SK-N-SH (cell line): ENCODE measurements around the gene HOXA4. TPM values are rescaled to one million over a fixed set of nuclear protein-coding genes. Genes with fewer than 3 reads are reported as not detected.

Source experiments
- CTCF ChIA-PET: fragments of 300-600, 350-600 bp; formaldehyde crosslinking; extraction: SDS; loops from one replicate; lab custom pipeline; 2021; lab: Yijun Ruan, JAX
- POLR2A ChIA-PET: fragments of 350-600 bp; sonication (Branson Sonifier 250); formaldehyde crosslinking; extraction: SDS; loops from one replicate; lab custom pipeline; 2020; ENCODE audit warnings: antibody characterized with exemption, inconsistent platforms; lab: Yijun Ruan, JAX
- DNase-seq: peaks from one replicate; pipeline ENCODE4 v3.0.0; 2012
- H2AFZ ChIP-seq: fragments of 200-600 bp; sonication (generic); 2 replicates; pipeline ENCODE4 v1.8.1; 2016; ENCODE audit warnings: antibody characterized with exemption, mild to moderate bottlenecking, low read depth
- H3F3A ChIP-seq: fragments of 200-600 bp; sonication (generic); replicated peaks from 2 replicates; pipeline ENCODE3; 2016; ENCODE audit warnings: antibody characterized with exemption, mild to moderate bottlenecking; ENCODE audit not compliant: insufficient read depth
- H3K27ac ChIP-seq, 2 experiments: fragments of 200-500 bp in 1 of 2; fragments of 200-600 bp in 1 of 2; sonication (Bioruptor generic) in 1 of 2; sonication (generic), shearing (Covaris generic) in 1 of 2; 2 replicates each; pipeline versions ENCODE4 v1.5.1 to v1.6.1; 2014 to 2016; ENCODE audit warnings: low read depth in 2 of 2, inconsistent platforms in 1 of 2, low read length in 1 of 2, mild to moderate bottlenecking in 1 of 2, mixed read lengths in 1 of 2
- H3K27me3 ChIP-seq: fragments of 200-600 bp; sonication (generic), shearing (Covaris generic); 2 replicates; pipeline ENCODE4 v1.6.1; 2016; ENCODE audit warnings: mixed run types; ENCODE audit not compliant: insufficient read depth
- H3K36me3 ChIP-seq, 2 experiments: fragments of 200-500 bp in 1 of 2; fragments of 200-600 bp in 1 of 2; sonication (Bioruptor generic) in 1 of 2; sonication (generic) in 1 of 2; replicated peaks in 1 of 2; 2 replicates each; pipeline versions ENCODE3 to v1.5.1; 2014 to 2016; ENCODE audit warnings: low read length in 1 of 2, mild to moderate bottlenecking in 1 of 2; ENCODE audit not compliant: insufficient read depth in 2 of 2, control insufficient read depth in 1 of 2
- H3K4me1 ChIP-seq, 2 experiments: fragments of 200-500 bp in 1 of 2; fragments of 200-600 bp in 1 of 2; sonication (Bioruptor generic) in 1 of 2; sonication (generic), shearing (Covaris generic) in 1 of 2; 2 replicates each; pipeline versions ENCODE4 v1.5.1 to v1.6.1; 2014 to 2016; ENCODE audit warnings: low read depth in 1 of 2, low read length in 1 of 2, mixed run types in 1 of 2; ENCODE audit not compliant: insufficient read depth in 2 of 2, control insufficient read depth in 1 of 2
- H3K4me2 ChIP-seq: fragments of 200-600 bp; sonication (generic), shearing (Covaris generic); 2 replicates; pipeline ENCODE4 v1.6.1; 2017; ENCODE audit warnings: mixed run types
- H3K4me3 ChIP-seq, 2 experiments: fragments of 200-500 bp in 1 of 2; fragments of 200-600 bp in 1 of 2; sonication (Bioruptor generic) in 1 of 2; sonication (generic), shearing (Covaris generic) in 1 of 2; 2 replicates each; pipeline versions ENCODE4 v1.5.1 to v1.8.1; 2014 to 2016; ENCODE audit warnings: low read depth in 2 of 2, inconsistent platforms in 1 of 2, low read length in 1 of 2, mild to moderate bottlenecking in 1 of 2, mixed read lengths in 1 of 2, moderate library complexity in 1 of 2
- H3K79me2 ChIP-seq: fragments of 200-600 bp; sonication (generic); 2 replicates; pipeline ENCODE4 v1.8.1; 2017; ENCODE audit warnings: mild to moderate bottlenecking; ENCODE audit not compliant: insufficient read depth
- H3K9ac ChIP-seq: fragments of 200-600 bp; sonication (generic); 2 replicates; pipeline ENCODE4 v1.6.1; 2017; ENCODE audit warnings: mixed run types
- H3K9me2 ChIP-seq: fragments of 200-600 bp; sonication (generic); 2 replicates; pipeline ENCODE4 v1.6.1; 2017; ENCODE audit warnings: mixed run types
- H3K9me3 ChIP-seq: fragments of 200-600 bp; sonication (generic); 2 replicates; pipeline ENCODE4 v1.6.1; 2017; ENCODE audit warnings: mixed run types, mild to moderate bottlenecking, moderate library complexity
- H4K20me1 ChIP-seq: fragments of 200-600 bp; sonication (generic); 2 replicates; pipeline ENCODE4 v1.6.1; 2017; ENCODE audit warnings: mild to moderate bottlenecking, mixed run types; ENCODE audit not compliant: insufficient read depth
- CHD2 ChIP-seq: fragments of 150-350 bp; IDR thresholded peaks from 2 replicates; pipeline ENCODE4 v1.6.1; 2018; ENCODE audit warnings: low read length; ENCODE audit not compliant: partially characterized antibody
- EP300 ChIP-seq, 2 experiments: IDR thresholded peaks; 2 replicates each; pipeline versions ENCODE4 v1.4.0 to v1.6.1; 2012; ENCODE audit warnings: borderline replicate concordance in 1 of 2, low read depth in 1 of 2, low read length in 1 of 2
- EZH2phosphoT487 ChIP-seq: fragments of 200-600 bp; sonication (generic); IDR thresholded peaks from 2 replicates; pipeline ENCODE4 v1.6.1; 2017; ENCODE audit warnings: low read depth, mixed run types, mild to moderate bottlenecking, antibody characterized with exemption, moderate library complexity, borderline replicate concordance
- MXI1 ChIP-seq: IDR thresholded peaks from 2 replicates; pipeline ENCODE4 v1.6.1; 2012; ENCODE audit warnings: mild to moderate bottlenecking, low read depth, low read length, improper control_type of control experiment
- NFIC ChIP-seq: IDR thresholded peaks from 2 replicates; pipeline ENCODE4 v1.4.0; 2012; ENCODE audit warnings: borderline replicate concordance
- NRF1 ChIP-seq: IDR thresholded peaks from 2 replicates; pipeline ENCODE4 v1.6.1; 2012; ENCODE audit warnings: low read depth, mild to moderate bottlenecking, low read length
- POLR2AphosphoS5 ChIP-seq: IDR thresholded peaks from 2 replicates; pipeline ENCODE4 v1.6.1; 2012; ENCODE audit warnings: low read depth, low read length
- RAD21 ChIP-seq: IDR thresholded peaks from 2 replicates; pipeline ENCODE4 v1.6.1; 2012; ENCODE audit warnings: mild to moderate bottlenecking, low read length
- RCOR1 ChIP-seq: fragments of 150-350 bp; IDR thresholded peaks from 2 replicates; pipeline ENCODE4 v1.6.1; 2017; ENCODE audit warnings: antibody characterized with exemption, low read length
- RFX5 ChIP-seq: IDR thresholded peaks from 2 replicates; pipeline ENCODE4 v1.6.1; 2012; ENCODE audit warnings: mild to moderate bottlenecking, improper control_type of control experiment, low read length
- SMC3 ChIP-seq: IDR thresholded peaks from 2 replicates; pipeline ENCODE4 v1.6.1; 2012; ENCODE audit warnings: low read depth, low read length, improper control_type of control experiment
- TAF1 ChIP-seq: IDR thresholded peaks from 2 replicates; pipeline ENCODE4 v1.6.1; 2012; ENCODE audit warnings: low read depth, mild to moderate bottlenecking, low read length, moderate library complexity, borderline replicate concordance
- TEAD4 ChIP-seq: IDR thresholded peaks from 2 replicates; pipeline ENCODE4 v1.4.0; 2012; ENCODE audit warnings: mild to moderate bottlenecking, borderline replicate concordance; ENCODE audit not compliant: insufficient read depth
- YY1 ChIP-seq: IDR thresholded peaks from 2 replicates; pipeline ENCODE4 v1.4.0; 2012; ENCODE audit warnings: low read depth, mild to moderate bottlenecking
- WGBS: methylation state at CpG from one replicate; pipeline ENCODE4 v1.1.6; 2017; ENCODE audit warnings: low lambda C conversion rate; 5-methylcytosine and 5-hydroxymethylcytosine counted together
- polyA plus RNA-seq, 3 experiments: library from polyadenylated mRNA; depleted of rRNA; stranded (reverse); fragments of >200 nt; gene quantifications; 2 replicates each; pipeline ENCODE4 v1.2.3, GENCODE V29; 2012
- TF ChIP-seq, protein P1 (sequence below): fragments of 200-600 bp; sonication (generic); IDR thresholded peaks from 2 replicates; pipeline ENCODE4 v1.6.1; 2017; ENCODE audit warnings: antibody characterized with exemption, mild to moderate bottlenecking, moderate library complexity
- TF ChIP-seq, protein P2 (sequence below): IDR thresholded peaks from 2 replicates; pipeline ENCODE4 v1.4.0; 2012; ENCODE audit warnings: low read depth

HOXA4 gene
- polyA plus RNA-seq, 1 of the 3 experiments (the other 2 are of a cell fraction), result not detected

DNA sequence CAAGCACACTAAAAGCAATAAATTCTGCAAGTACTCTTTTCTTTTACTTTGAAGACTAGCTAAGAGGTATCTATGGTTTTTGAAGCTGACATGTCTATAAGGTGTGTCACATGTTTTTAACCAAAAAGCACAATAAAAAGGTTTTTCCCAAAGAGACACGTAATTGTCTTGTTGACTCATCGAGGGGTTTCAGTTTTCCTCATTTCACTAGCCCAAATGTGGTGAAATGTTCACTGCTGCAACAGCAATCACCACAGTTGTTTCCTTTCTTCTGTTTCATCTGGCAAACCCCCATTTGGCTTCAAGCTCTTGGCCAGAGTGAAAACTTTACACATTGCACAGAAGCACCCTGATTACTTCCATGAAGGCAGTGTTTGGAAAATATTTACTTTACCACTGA lies 3.8 kb upstream of the HOXA4 start (continued):
- TF ChIP-seq, protein P1, sequence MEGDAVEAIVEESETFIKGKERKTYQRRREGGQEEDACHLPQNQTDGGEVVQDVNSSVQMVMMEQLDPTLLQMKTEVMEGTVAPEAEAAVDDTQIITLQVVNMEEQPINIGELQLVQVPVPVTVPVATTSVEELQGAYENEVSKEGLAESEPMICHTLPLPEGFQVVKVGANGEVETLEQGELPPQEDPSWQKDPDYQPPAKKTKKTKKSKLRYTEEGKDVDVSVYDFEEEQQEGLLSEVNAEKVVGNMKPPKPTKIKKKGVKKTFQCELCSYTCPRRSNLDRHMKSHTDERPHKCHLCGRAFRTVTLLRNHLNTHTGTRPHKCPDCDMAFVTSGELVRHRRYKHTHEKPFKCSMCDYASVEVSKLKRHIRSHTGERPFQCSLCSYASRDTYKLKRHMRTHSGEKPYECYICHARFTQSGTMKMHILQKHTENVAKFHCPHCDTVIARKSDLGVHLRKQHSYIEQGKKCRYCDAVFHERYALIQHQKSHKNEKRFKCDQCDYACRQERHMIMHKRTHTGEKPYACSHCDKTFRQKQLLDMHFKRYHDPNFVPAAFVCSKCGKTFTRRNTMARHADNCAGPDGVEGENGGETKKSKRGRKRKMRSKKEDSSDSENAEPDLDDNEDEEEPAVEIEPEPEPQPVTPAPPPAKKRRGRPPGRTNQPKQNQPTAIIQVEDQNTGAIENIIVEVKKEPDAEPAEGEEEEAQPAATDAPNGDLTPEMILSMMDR, result no peak
- TF ChIP-seq NFIC, result no peak

DNA sequence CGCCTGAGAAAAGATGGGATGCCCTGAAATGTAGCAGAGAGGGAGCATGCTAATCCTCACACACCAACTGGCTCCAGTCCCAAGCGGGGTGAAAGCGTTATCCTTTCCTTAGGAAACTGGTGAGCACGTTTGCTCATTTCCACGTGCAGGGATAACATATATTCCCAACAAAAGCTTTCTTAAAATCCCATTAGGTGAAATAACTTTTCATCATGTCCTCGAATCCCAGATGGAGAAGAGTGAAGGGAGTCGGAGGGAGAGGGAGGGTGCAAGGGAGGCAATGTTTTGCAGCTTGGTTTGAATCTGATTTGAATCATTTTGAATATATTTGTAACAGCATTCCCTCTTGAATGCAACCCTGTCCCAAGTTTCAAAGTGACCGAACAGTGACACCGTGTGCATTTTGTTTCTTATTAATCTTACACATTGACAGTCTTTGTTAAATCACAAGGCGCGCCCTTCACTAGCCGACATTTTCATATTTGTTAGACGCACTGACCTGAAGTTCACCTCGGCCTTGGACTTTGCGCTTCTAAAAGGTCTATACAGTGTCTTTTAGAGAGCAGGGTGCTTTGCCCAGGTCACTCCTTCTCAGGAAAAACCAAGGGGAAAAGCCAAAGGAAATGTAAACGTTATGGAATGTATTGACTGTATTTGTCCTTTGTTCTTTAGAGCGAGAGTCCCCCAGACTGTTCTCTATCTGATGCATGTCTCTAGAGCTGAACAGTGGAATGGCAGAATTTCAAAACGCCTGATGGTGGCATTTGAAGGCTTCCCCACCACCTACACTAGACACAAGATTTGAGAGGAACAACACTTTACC lies 3.1 kb upstream of the HOXA4 start:
- H3K9me2 ChIP-seq, result no peaks in the 10 kb centered on the region
- DNase-seq, result no peak
- WGBS, result 13% methylated on average over 18 of the region's 18 CpGs
- no peak overlapping the region for H3K9ac ChIP-seq
- peaks cover 0 to 4% of the 10 kb centered on the region in 2 experiments; a peak in 1 of 4 replicates for H3K4me1 ChIP-seq
- no peak overlapping the region for H3K4me2 ChIP-seq
- ChIA-PET POLR2A (no interaction called here), CTCF (interaction anchor here (0.6 to 5.8 kb wide), 5 partner anchors 10 to 446 kb away, joined by 3 to 36 read pairs (median 3); partner anchors contain the start of gene HOXA5)
- no peak overlapping the region for H2AFZ ChIP-seq
- H3F3A ChIP-seq, result no peaks in the 10 kb centered on the region
- TF ChIP-seq, protein P1, result no peak
- no peak for TF ChIP-seq RAD21
- TF ChIP-seq TEAD4, result no peak
- TF ChIP-seq EZH2phosphoT487, result no peak
- TF ChIP-seq TAF1, result no peak
- TF ChIP-seq SMC3, result no peak
- TF ChIP-seq CHD2, result no peak
- no peak for TF ChIP-seq NRF1
- no peak for TF ChIP-seq EP300 (IDR thresholded peaks at IDR 0.05; ENCODE audit: borderline replicate concordance in 1 of 2, low read depth in 1 of 2, low read length in 1 of 2)
- no peak for TF ChIP-seq MXI1
- TF ChIP-seq, protein P2, sequence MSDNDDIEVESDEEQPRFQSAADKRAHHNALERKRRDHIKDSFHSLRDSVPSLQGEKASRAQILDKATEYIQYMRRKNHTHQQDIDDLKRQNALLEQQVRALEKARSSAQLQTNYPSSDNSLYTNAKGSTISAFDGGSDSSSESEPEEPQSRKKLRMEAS, result no peak
- no peak for TF ChIP-seq RFX5
- no peak for TF ChIP-seq RCOR1
- TF ChIP-seq YY1, result no peak
- no peak for TF ChIP-seq POLR2AphosphoS5
- no peaks in the 10 kb centered on the region for H4K20me1 ChIP-seq
- H3K36me3 ChIP-seq, result no peaks in the 10 kb centered on the region
- no peaks in the 10 kb centered on the region for H3K79me2 ChIP-seq
- peaks cover 94% of the 10 kb centered on the region for H3K27me3 ChIP-seq
- H3K4me3 ChIP-seq, result no peak overlapping the region
- no peaks in the 10 kb centered on the region for H3K9me3 ChIP-seq
- H3K27ac ChIP-seq, result no peak overlapping the region
